Measurements from ENCODE around the gene TRIP6. TPM values are rescaled to one million over a fixed set of nuclear protein-coding genes. Genes with fewer than 3 reads are reported as not detected.

The TRIP6 gene
- total RNA-seq, 1 experiment from 2014 or later, result 3.2 TPM

DNA sequence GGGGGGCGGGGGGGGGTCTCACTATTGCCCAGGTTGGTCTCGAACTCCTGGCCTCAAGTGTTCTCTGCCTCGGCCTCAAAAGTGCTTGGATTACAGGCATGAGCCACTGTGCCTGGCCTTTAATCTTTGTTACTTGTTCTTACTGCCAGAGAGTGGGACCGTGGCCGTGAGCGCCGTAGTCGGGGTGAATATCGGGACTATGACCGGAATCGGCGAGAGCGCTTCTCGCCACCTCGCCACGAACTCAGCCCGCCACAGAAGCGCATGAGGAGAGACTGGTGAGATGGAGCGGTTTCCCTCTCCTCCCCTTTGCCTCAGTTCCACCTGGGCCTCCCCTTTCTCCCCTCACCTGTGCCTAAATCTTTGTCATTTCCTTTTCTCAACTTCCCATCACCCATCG, 13.9 kb downstream of the TRIP6 start:
- ChIA-PET CTCF (no interaction called here), POLR2A (no interaction called here)
- Histone ChIP-seq H3K4me3 (ENCODE audit: low read depth in 2 of 2, low read length in 2 of 2) (no peak overlapping the region), H3K4me1 (ENCODE audit: control insufficient read depth, insufficient read depth, low read length) (peaks cover 8% of the 10 kb centered on the region), H3K36me3 (ENCODE audit: control insufficient read depth, insufficient read depth, low read length) (peaks cover 10% of the 10 kb centered on the region), H3K27ac (ENCODE audit: low read length) (no peak overlapping the region), H3K9me3 (ENCODE audit: control insufficient read depth, insufficient read depth, low read depth, low read length) (no peaks in the 10 kb centered on the region), H3K27me3 (ENCODE audit: control insufficient read depth, insufficient read depth, low read length) (no peaks in the 10 kb centered on the region)
- intact Hi-C loops (cut with micrococcal nuclease; ENCODE audit: unreplicated experiment) (no loop called here), in situ Hi-C loops (cut with HindIII; ENCODE audit: low pct_unique_long_range_greater_than_20kb, low sequenced_read_pairs) (no loop called here)
- BruUV-seq (replicated peaks), result no TSS peak
- TF ChIP-seq TCF7L2 (IDR thresholded peaks at IDR 0.05; ENCODE audit: low read depth, low read length) (no peak), POLR2AphosphoS5 (IDR thresholded peaks at IDR 0.05; ENCODE audit: low read depth, low read length) (no peak), REST (IDR thresholded peaks at IDR 0.05; ENCODE audit: insufficient read depth in 1 of 2, low read depth in 2 of 2, low read length in 1 of 2) (no peak), SIN3A (IDR thresholded peaks at IDR 0.05; ENCODE audit: borderline replicate concordance, insufficient read depth, low read depth, low read length) (no peak), CTCF (IDR thresholded peaks at IDR 0.05) (no peak)
- ATAC-seq (no peak), DNase-seq (ENCODE audit: low read depth, low spot score) (no peak)

DNA sequence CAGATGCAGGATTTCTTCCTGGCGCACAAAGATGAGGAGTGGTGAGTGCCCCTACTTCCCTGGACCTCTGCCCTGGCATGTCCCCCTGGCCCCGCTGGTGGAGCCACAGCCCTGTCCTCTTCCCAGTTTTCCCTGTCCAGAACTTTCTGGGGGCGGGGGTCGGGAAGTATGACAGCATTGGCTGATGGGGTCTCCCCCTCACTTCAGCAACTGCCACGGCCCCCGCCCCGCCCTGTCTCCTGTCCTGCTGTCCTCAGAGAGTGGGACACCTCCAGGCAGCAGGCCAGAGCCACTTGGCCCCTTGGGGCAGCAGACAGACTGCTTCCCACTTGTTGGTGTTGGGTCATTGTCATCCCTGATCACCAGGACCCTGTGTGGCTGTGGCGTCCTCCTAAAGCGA, 15.0 kb downstream of the TRIP6 start:
- intact Hi-C loops (cut with micrococcal nuclease; ENCODE audit: unreplicated experiment), result no loop called here
- no peak overlapping the region for H3K27ac ChIP-seq (ENCODE audit: low read length)
- peaks cover 11% of the 10 kb centered on the region for H3K36me3 ChIP-seq (ENCODE audit: control insufficient read depth, insufficient read depth, low read length)
- BruUV-seq (replicated peaks), result no TSS peak
- no peaks in the 10 kb centered on the region for H3K9me3 ChIP-seq (ENCODE audit: control insufficient read depth, insufficient read depth, low read depth, low read length)
- H3K27me3 ChIP-seq (ENCODE audit: control insufficient read depth, insufficient read depth, low read length), result no peaks in the 10 kb centered on the region
- ChIA-PET POLR2A (no interaction called here), CTCF (no interaction called here)
- ATAC-seq (no peak), DNase-seq (ENCODE audit: low read depth, low spot score) (no peak)
- in situ Hi-C loops (cut with HindIII; ENCODE audit: low pct_unique_long_range_greater_than_20kb, low sequenced_read_pairs), result no loop called here
- peaks cover 2% of the 10 kb centered on the region for H3K4me1 ChIP-seq (ENCODE audit: control insufficient read depth, insufficient read depth, low read length)
- H3K4me3 ChIP-seq (ENCODE audit: low read depth in 2 of 2, low read length in 2 of 2), result no peak overlapping the region
- TF ChIP-seq CTCF (IDR thresholded peaks at IDR 0.05), result no peak
- TF ChIP-seq POLR2AphosphoS5 (IDR thresholded peaks at IDR 0.05; ENCODE audit: low read depth, low read length), result no peak

Data from Panc1 (cell line).